Activated T-cell treated with anti-CD3 and anti-CD28 coated beads, Interleukin-2, amount 50 U/mL, for 1 hour (primary cell): ENCODE results near the gene GOLM1.
"Not testable (repeated sequence)": the region's sequence is repeated elsewhere in the genome, so short reads cannot be mapped to it uniquely, and the experiment has no call there.

Experiments used
- DNase-seq: peaks from one replicate; pipeline ENCODE4 v3.0.0-alpha.2; 2020

GOLM1 gene

GRCh38 chr9:86079865-86080469 is 19.4 kb downstream of the GOLM1 start:
- DNase-seq = no peak

DNA sequence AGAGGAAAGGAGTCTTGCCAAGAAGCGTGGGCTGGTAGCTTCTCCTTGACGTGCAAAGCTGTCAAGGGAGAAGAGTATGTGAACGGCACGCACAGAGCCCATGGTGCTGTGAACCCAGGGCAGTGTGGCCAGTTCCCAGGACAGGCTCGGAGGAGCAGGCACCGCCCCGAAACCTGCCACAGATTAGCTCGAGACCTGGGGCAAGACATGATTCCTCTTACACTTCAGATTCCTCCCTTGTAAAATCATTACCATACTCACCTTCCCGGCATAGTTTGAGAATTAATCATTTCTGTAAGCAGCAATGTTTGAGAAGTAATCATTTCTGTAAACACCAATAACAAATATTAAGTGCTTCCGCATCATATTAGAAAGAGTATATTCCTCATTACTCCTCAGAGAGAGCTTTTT is 19.9 kb downstream of the GOLM1 start:
- no peak for DNase-seq

GRCh38 chr9:86078731-86079130 is 20.6 kb downstream of the GOLM1 start:
- DNase-seq = no peak

DNA sequence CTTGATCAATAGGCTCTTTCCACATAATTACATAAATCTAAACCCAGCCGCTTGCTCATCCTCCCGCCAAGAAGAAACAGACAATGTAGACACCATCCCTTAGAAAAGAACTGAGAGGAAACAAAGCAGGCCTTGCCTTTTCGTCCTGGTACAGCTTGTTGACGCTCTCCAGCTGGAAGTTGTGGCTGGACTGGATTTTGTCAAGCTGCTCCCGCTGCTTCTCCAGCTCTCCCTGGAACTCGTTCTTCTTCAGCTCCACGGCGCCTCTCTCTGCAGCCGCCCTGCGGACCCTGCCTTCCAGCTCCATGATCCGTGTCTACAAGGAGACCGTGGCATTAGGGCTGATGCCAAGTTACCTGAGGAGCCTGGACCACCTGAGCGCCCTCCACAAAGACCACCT is 22.1 kb downstream of the GOLM1 start:
- DNase-seq = no peak

DNA sequence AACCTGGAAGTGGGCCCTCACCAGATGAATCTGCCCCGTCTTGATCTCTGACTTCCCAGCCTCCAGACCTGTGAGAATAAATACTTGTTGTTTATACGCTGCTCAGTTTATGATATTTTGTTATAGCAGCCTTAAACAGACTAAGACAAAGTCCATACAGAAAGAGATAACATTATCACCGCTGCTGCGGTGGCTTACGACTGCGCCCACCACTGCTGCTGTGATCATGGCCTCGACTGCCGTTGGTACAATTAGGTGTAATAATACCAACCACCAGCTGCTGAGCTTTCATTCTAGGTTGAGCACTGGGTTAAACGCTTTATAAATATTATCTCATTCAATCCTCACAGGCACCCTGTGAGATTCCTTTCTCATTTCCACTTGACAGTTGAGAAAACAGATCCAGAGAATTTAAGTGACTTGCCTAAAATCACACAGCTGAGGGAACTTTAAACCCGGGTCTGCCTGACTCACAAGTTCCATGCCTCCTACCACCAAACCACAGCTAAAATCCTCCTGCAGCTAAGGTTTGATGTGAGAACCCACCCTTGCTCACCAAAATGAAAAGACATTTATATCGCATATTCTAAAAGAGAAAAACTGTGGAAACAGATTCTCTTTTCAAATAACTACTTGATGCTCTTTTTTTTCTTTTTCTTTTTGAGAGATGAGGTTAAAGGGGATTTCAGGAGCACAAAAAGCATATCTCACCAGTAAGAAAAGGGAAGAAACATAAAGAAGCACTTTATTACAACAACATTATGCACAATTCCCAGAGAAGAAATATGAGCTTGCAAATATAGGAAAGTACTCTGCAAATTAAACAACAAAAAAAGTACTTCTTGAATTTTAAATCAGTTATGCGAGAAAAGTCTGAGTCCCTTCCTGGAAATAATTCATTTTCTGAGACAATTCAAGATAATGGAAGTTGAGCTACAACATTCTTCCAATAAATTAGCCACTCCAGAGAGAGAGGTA is 23.9 kb downstream of the GOLM1 start:
- no peak for DNase-seq

- no peak for DNase-seq
Observed at GRCh38 chr9:86073839-86074238, 25.5 kb downstream of the GOLM1 start.

DNA sequence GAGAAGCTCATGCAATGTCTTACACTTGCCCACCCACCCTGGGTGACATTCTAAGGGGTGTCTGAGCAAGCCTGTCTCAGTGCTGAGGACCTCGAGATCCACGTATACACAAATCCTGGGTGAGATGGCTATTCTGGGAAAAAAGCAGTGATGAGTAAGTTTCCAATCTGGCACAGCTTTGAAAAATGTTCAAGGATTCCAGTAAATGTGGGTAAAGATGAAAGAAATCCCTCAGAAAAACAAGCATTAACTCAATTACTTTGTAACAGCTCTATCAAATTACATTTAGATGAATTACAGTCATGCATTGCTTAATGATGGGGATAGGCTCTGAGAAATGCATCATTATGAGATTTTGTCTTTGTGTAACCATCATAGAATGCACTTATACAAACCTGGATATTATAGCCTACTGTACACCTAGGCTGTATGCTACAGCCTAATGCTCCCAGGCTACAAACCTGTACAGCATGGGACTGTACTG is 26.9 kb downstream of the GOLM1 start:
- DNase-seq = no peak

GRCh38 chr9:86069206-86069869 is 30.0 kb downstream of the GOLM1 start:
- no peak for DNase-seq

DNA sequence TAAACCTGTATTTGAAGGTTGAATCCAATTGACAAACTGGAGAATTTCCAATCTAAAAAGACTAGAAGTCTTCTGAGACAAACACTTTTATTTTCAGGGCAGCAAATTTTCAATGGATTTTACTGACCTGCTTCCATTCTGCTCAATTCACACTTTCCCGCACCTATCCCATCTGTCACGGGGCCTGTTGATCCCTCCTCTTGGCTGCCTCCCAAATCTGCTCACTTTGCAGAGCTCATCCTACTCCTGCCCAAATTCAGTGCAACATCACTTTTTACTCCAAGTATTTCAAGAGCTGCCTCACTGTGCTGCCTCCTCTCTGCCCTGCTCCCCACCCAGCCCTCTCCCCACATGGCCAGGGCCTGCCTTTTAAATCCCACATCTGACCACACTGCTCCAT is 35.1 kb downstream of the GOLM1 start:
- DNase-seq = no peak

- DNase-seq = no peak
Observed at GRCh38 chr9:86062845-86063693, 36.3 kb downstream of the GOLM1 start.

DNA sequence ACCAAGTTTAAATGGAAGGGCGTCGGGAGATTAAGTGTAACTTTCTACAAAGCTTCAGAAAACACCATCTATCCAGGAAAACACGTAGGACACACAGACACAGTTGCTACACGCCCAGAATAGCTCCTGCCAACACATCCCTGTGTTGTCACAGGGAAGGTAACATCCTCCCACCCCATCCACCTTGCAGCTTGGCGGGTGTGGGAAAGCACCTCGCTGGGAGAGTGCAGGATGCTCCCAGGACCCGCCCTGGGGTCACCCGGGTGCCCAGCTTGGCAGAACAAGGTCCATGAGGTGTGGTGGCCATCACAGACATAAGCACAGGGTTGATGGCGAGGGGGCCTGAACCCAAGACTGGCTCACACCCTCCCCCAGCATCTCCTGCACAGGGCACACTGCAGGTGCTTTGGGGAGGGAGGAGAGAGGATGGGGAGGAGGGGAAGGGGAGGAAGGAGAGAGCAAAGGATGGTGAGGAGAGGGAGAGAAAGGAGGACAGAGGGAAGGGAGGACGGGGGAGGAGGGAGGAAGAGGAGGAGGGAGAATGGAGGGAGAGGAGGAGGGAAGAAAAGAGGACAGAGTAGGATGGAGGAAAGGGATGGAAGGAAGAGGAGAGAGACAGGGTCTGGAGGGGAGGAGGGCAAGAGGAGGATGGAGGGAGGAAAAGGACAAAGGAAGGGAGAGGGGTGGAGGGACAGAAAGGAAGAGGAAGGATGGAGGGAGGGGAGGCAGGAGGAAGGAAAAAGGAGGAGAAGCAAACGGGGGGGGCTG is 37.2 kb downstream of the GOLM1 start:
- DNase-seq = no peak

GRCh38 chr9:86057491-86057890 is 41.9 kb downstream of the GOLM1 start:
- DNase-seq = no peak

- DNase-seq = no peak
Observed at GRCh38 chr9:86054695-86055094, 44.7 kb downstream of the GOLM1 start.

- DNase-seq = no peak
Observed at GRCh38 chr9:86052556-86053468, 46.5 kb downstream of the GOLM1 start.

DNA sequence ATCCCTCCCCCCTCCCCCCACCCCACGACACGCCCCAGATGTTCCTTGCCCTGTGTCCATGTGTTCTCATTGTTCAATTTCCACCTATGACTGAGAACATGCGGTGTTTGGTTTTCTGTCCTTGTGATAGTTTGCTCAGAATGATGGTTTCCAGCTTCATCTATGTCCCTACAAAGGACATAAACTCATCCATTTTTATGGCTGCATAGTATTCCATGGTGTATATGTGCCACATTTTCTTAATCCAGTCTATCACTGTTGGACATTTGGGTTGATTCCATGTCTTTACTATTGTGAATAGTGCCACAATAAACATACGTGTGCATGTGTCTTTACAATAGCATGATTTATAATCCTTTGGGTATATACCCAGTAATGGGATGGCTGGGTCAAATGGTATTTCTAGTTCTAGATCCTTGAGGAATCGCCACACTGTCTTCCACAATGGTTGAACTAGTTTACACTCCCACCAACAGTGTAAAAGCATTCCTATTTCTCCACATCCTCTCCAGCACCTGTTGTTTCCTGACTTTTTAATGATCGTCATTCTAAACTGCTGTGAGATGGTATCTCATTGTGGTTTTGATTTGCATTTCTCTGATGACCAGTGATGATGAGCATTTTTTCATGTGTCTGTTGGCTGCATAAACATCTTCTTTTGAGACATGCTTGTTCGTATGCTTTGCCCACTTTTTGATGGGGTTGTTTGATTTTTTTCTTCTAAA is 51.2 kb downstream of the GOLM1 start:
- not testable (repeated sequence) for DNase-seq

DNA sequence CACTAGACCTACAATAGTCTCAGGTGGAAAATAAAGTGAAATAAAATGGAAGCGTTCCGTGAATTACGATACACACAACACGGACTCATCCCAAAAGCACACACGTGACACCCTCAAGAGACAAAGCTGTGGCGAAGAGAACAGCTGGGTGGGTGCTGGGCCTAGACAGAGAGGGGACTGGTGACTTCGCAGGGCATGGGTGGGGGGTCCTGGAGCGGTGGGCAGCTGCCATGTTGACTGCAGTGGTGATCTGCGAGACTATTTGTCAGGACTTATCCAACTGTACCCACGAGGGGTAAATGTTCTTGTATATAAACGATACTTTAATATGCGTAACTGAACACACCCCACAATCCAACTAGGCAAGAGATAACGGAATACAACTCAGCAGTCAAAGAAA is 52.0 kb downstream of the GOLM1 start:
- DNase-seq = no peak

GRCh38 chr9:86046930-86047341 is 52.4 kb downstream of the GOLM1 start:
- no peak for DNase-seq

DNA sequence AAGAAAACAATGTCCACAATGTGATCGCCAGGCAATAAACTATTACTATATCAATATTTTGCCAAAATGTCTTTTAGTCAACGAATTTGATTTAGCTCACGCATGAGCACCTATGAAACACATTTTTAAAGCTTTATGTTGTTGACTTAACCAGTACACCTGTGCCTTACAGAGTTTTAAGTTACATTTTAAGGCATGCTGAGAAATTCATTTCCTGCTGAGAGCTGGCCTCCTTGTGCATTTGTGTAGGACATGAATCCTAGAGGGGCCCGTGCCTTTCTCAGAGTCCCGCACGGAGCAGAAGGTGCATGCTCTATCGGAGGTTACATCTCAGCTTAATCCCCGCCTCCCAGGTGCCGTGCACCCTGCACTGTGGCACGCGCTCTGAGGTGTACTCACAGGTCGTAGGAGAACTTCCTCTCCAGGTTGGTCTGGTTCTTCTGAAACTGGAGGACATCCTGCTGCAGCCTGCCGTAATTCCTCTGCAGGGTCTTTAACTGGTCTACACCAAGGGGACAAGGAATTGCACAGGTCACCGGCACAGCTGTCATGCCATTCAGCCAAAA is 53.2 kb downstream of the GOLM1 start:
- no peak for DNase-seq

DNA sequence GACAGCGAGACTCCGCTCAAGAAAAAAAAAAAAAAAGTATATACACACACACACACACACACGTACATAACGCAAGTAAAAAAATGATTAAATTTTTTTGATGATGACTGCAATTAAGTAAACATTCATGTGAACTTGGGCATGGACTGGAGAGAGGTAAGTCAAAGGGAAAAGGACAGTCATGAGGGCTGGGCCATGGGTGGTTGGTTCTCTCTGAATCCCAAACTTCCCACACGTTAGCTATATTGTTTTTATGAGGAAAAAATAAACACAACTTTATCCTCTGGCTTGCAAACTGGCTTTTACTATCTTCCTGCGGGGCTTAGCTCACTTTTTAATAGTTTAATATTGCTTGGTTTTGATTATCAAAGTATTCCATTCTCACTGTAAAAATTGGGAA is 53.7 kb downstream of the GOLM1 start:
- no peak for DNase-seq

GRCh38 chr9:86043999-86044398 is 55.4 kb downstream of the GOLM1 start:
- DNase-seq = no peak
